Measurements from ENCODE around the gene KIF1A. TPM values are rescaled to one million over a fixed set of nuclear protein-coding genes. Genes with fewer than 3 reads are reported as not detected.

Gene KIF1A
- total and polyA plus RNA-seq, 2 donors (not counting 3 experiments of a cell fraction or from before 2014, with no cell fraction given): 0.11 to 0.64 TPM

- no peak overlapping the region for H3K27ac ChIP-seq (ENCODE audit: insufficient read depth, low read depth, low read length)
- H2AFZ ChIP-seq (ENCODE audit: low read depth, low read length): no peak overlapping the region
- no peak overlapping the region for H3K4me3 ChIP-seq (replicated peaks in 1 of 3; ENCODE audit: insufficient read depth in 1 of 3, low read depth in 1 of 3, low read length in 3 of 3)
- dilution Hi-C loops (cut with MboI; ENCODE audit: extremely low pct_ligation_motif_present, low sequenced_read_pairs) (no loop called here), intact Hi-C loops (cut with micrococcal nuclease) (no loop called here)
- H3K9ac ChIP-seq (replicated peaks; ENCODE audit: extremely low read depth, insufficient read depth, low read length): no peak overlapping the region
- H3K4me1 ChIP-seq (ENCODE audit: control insufficient read depth, extremely low read depth, insufficient read depth, low read length): no peaks in the 10 kb centered on the region
- CTCF ChIA-PET: no interaction called here
- TF ChIP-seq POLR2A (IDR thresholded peaks at IDR 0.05; ENCODE audit: low read depth, low read length) (no peak), EZH2 (IDR thresholded peaks at IDR 0.05; ENCODE audit: borderline replicate concordance, low read depth, low read length, severe bottlenecking) (no peak), JUN (IDR thresholded peaks at IDR 0.05; ENCODE audit: borderline replicate concordance, insufficient read depth, insufficient read length, low read depth) (no peak), POLR2AphosphoS5 (IDR thresholded peaks at IDR 0.05; ENCODE audit: insufficient read depth, low read depth, low read length) (no peak), MYC (IDR thresholded peaks at IDR 0.05; ENCODE audit: low read depth, low read length) (no peak), FOS (IDR thresholded peaks at IDR 0.05; ENCODE audit: borderline replicate concordance, insufficient read depth, low read length) (no peak)
- TF ChIP-seq, protein P1, sequence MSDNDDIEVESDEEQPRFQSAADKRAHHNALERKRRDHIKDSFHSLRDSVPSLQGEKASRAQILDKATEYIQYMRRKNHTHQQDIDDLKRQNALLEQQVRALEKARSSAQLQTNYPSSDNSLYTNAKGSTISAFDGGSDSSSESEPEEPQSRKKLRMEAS (IDR thresholded peaks at IDR 0.05; ENCODE audit: insufficient read depth, insufficient read length): no peak
- no peak overlapping the region for H3K4me2 ChIP-seq (ENCODE audit: insufficient read depth, low read length)
- no peaks in the 10 kb centered on the region for H3K79me2 ChIP-seq (ENCODE audit: control insufficient read depth, insufficient read depth, low read length)
- DNase-seq (ENCODE audit: low read depth, low spot score) (no peak), FAIRE-seq (no peak)
- H3K27me3 ChIP-seq (ENCODE audit: control insufficient read depth in 2 of 2, insufficient read depth in 2 of 2, low read length in 2 of 2): peaks cover 15 to 26% of the 10 kb centered on the region in 2 experiments
- POLR2A ChIA-PET: no interaction called here
- BruUV-seq (replicated peaks): no TSS peak
- H4K20me1 ChIP-seq (replicated peaks; ENCODE audit: control insufficient read depth, extremely low read depth, insufficient read depth, low read length): no peaks in the 10 kb centered on the region
- H3K9me3 ChIP-seq (replicated peaks; ENCODE audit: control insufficient read depth, insufficient read depth, low read length): no peaks in the 10 kb centered on the region
- H3K9me1 ChIP-seq (replicated peaks; ENCODE audit: control insufficient read depth, extremely low read depth, insufficient read depth, low read length): no peaks in the 10 kb centered on the region
- H3K36me3 ChIP-seq (ENCODE audit: control insufficient read depth in 2 of 2, extremely low read depth in 1 of 2, insufficient read depth in 2 of 2, low read length in 2 of 2): no peaks in the 10 kb centered on the region
These were observed 16.8 kb downstream of the KIF1A start for GRCh38 chr2:240803191-240803590.

DNA sequence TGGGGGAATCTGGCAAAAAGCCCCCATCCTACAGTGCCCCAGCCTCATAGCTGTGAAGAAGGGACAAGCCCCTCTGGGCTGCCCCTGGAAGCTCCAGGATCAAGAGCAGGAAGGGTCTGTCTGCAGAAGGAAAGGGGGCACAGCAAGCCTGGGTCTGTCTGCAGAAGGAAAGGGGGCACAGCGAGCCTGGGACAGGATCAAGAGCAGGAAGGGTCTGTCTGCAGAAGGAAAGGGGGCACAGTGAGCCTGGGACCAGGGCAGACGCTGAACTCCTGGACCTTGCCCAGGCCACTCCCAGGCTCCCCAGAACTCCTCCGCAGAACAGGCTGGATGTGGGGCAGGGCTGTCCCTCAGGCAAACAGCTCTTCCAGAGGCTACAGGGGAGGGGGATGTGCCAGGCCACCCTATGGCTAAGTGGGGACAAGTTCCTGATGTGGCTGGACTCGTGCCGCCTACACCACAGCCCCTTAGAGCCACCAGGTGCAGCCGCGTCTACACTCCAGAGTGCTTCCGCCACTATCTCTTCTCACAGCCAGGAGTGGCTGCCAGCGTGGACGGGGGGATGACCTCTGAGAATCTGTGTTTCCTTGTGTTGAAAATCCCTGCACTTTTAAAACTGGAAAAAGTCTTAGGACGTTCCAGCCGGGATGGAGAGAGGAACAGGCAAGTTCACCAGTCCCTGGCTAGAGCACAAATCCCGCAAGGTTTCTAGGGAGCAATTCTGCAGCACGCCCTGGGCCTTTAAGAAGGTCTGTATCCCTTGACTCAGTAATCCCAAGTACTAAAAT is 20.8 kb downstream of the KIF1A start:
- FAIRE-seq: no peak

More for the DNA sequence above, 20.8 kb downstream of the KIF1A start:
- Histone ChIP-seq H3K4me3 (replicated peaks in 1 of 3; ENCODE audit: insufficient read depth in 1 of 3, low read depth in 1 of 3, low read length in 3 of 3) (no peak overlapping the region), H3K4me1 (ENCODE audit: control insufficient read depth, extremely low read depth, insufficient read depth, low read length) (no peaks in the 10 kb centered on the region), H3K9me1 (replicated peaks; ENCODE audit: control insufficient read depth, extremely low read depth, insufficient read depth, low read length) (no peaks in the 10 kb centered on the region), H2AFZ (ENCODE audit: low read depth, low read length) (no peak overlapping the region), H3K4me2 (ENCODE audit: insufficient read depth, low read length) (no peak overlapping the region), H3K36me3 (ENCODE audit: control insufficient read depth in 2 of 2, extremely low read depth in 1 of 2, insufficient read depth in 2 of 2, low read length in 2 of 2) (no peaks in the 10 kb centered on the region), H3K9me3 (replicated peaks; ENCODE audit: control insufficient read depth, insufficient read depth, low read length) (no peaks in the 10 kb centered on the region), H3K9ac (replicated peaks; ENCODE audit: extremely low read depth, insufficient read depth, low read length) (no peak overlapping the region), H3K79me2 (ENCODE audit: control insufficient read depth, insufficient read depth, low read length) (no peaks in the 10 kb centered on the region), H4K20me1 (replicated peaks; ENCODE audit: control insufficient read depth, extremely low read depth, insufficient read depth, low read length) (no peaks in the 10 kb centered on the region), H3K27me3 (ENCODE audit: control insufficient read depth in 2 of 2, insufficient read depth in 2 of 2, low read length in 2 of 2) (peaks cover 13 to 22% of the 10 kb centered on the region in 2 experiments), H3K27ac (ENCODE audit: insufficient read depth, low read depth, low read length) (no peak overlapping the region)
- DNase-seq (ENCODE audit: low read depth, low spot score): peak; percentile 23
- dilution Hi-C loops (cut with MboI; ENCODE audit: extremely low pct_ligation_motif_present, low sequenced_read_pairs): no loop called here
- no TSS peak for BruUV-seq (replicated peaks)
- CTCF ChIA-PET: interaction anchor here (1.3 kb wide), 1 partner anchor 11 kb away, joined by 3 read pairs; no protein-coding TSS in a partner anchor
- POLR2A ChIA-PET: no interaction called here
- intact Hi-C loops (cut with micrococcal nuclease): no loop called here
- TF ChIP-seq, protein P2, sequence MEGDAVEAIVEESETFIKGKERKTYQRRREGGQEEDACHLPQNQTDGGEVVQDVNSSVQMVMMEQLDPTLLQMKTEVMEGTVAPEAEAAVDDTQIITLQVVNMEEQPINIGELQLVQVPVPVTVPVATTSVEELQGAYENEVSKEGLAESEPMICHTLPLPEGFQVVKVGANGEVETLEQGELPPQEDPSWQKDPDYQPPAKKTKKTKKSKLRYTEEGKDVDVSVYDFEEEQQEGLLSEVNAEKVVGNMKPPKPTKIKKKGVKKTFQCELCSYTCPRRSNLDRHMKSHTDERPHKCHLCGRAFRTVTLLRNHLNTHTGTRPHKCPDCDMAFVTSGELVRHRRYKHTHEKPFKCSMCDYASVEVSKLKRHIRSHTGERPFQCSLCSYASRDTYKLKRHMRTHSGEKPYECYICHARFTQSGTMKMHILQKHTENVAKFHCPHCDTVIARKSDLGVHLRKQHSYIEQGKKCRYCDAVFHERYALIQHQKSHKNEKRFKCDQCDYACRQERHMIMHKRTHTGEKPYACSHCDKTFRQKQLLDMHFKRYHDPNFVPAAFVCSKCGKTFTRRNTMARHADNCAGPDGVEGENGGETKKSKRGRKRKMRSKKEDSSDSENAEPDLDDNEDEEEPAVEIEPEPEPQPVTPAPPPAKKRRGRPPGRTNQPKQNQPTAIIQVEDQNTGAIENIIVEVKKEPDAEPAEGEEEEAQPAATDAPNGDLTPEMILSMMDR (IDR thresholded peaks at IDR 0.05; ENCODE audit: extremely low read depth in 1 of 2, insufficient read depth in 1 of 2, low read depth in 1 of 2, low read length in 2 of 2): no peak
- no peak for TF ChIP-seq EZH2 (IDR thresholded peaks at IDR 0.05; ENCODE audit: borderline replicate concordance, low read depth, low read length, severe bottlenecking)
- TF ChIP-seq, protein P1 (IDR thresholded peaks at IDR 0.05; ENCODE audit: insufficient read depth, insufficient read length): no peak
- TF ChIP-seq JUN (IDR thresholded peaks at IDR 0.05; ENCODE audit: borderline replicate concordance, insufficient read depth, insufficient read length, low read depth): no peak
- no peak for TF ChIP-seq FOS (IDR thresholded peaks at IDR 0.05; ENCODE audit: borderline replicate concordance, insufficient read depth, low read length)

All from endothelial cell of umbilical vein (primary cell).